ENCODE data around the gene FAR2. TPM values are rescaled to one million over a fixed set of nuclear protein-coding genes. Genes with fewer than 3 reads are reported as not detected.
A peak's percentile ranks its signal among the peaks of the same experiment; 100 is the strongest.

Gene FAR2
- total and polyA plus RNA-seq, 4 donors: 0.81 to 7.6 (median 3.1) TPM

- H3K9me3 ChIP-seq (ENCODE audit: control insufficient read depth in 4 of 4, low read length in 3 of 4): no peaks in the 10 kb centered on the region
- H3K4me3 ChIP-seq (ENCODE audit: low read depth in 1 of 3, low read length in 3 of 3): no peak overlapping the region
- no peak for DNase-seq (ENCODE audit: low spot score)
- peaks cover 6 to 33% (median 32%) of the 10 kb centered on the region in 4 donors for H3K36me3 ChIP-seq (ENCODE audit: control insufficient read depth in 4 of 4, insufficient read depth in 3 of 4, low read depth in 1 of 4, low read length in 3 of 4)
- 95% methylated on average over 2 of the region's 2 CpGs for WGBS
- no peak overlapping the region for H3K27ac ChIP-seq (ENCODE audit: low read depth in 1 of 2, low read length in 2 of 2)
- no peaks in the 10 kb centered on the region for H3K27me3 ChIP-seq (ENCODE audit: control insufficient read depth in 4 of 4, insufficient read depth in 4 of 4, low read length in 3 of 4)
- TF ChIP-seq ZBTB33 (IDR thresholded peaks at IDR 0.05): no peak
- TF ChIP-seq RAD21 (IDR thresholded peaks at IDR 0.05): no peak
- TF ChIP-seq CTCF (IDR thresholded peaks at IDR 0.05; ENCODE audit: low read depth, low read length, missing input control): no peak
- no peak for TF ChIP-seq SP1 (IDR thresholded peaks at IDR 0.05)
- no peak for TF ChIP-seq HNF4G (IDR thresholded peaks at IDR 0.05)
- no peak for TF ChIP-seq GABPA (IDR thresholded peaks at IDR 0.05 in 1 of 2, conservative IDR thresholded peaks at IDR 0.05 in 1 of 2)
- no peak for TF ChIP-seq EGR1 (IDR thresholded peaks at IDR 0.05; ENCODE audit: low read depth in 2 of 2)
- no peaks in the 10 kb centered on the region for H3K4me1 ChIP-seq (ENCODE audit: control insufficient read depth in 4 of 4, insufficient read depth in 4 of 4, low read length in 3 of 4)
- no peak overlapping the region for H3K9ac ChIP-seq (ENCODE audit: low read depth in 1 of 2, low read length in 2 of 2)
Measured at GRCh38 chr12:29343022-29343799, 194.1 kb downstream of the FAR2 start.

GRCh38 chr12:29346769-29347421 lies 197.8 kb downstream of the FAR2 start:
- TF ChIP-seq TAF1 (conservative IDR thresholded peaks at IDR 0.05) (no peak), JUND (IDR thresholded peaks at IDR 0.05) (no peak), REST (IDR thresholded peaks at IDR 0.05) (no peak), FOXA2 (IDR thresholded peaks at IDR 0.05) (no peak), FOXA1 (IDR thresholded peaks at IDR 0.05) (no peak), HNF4A (conservative IDR thresholded peaks at IDR 0.05) (peak in 1 of 2 donors; percentile 39)
- 95% methylated on average over 3 of the region's 3 CpGs for WGBS
- H3K4me1 ChIP-seq (ENCODE audit: control insufficient read depth in 4 of 4, insufficient read depth in 4 of 4, low read length in 3 of 4): peaks cover 0 to 10% (median 7%) of the 10 kb centered on the region in 4 donors
- H3K27me3 ChIP-seq (ENCODE audit: control insufficient read depth in 4 of 4, insufficient read depth in 4 of 4, low read length in 3 of 4): no peaks in the 10 kb centered on the region
- peaks cover 5 to 26% (median 23%) of the 10 kb centered on the region in 4 donors for H3K36me3 ChIP-seq (ENCODE audit: control insufficient read depth in 4 of 4, insufficient read depth in 3 of 4, low read depth in 1 of 4, low read length in 3 of 4)
- no peak overlapping the region for H3K4me3 ChIP-seq (ENCODE audit: low read depth in 1 of 3, low read length in 3 of 3)
- no peak overlapping the region for H3K9ac ChIP-seq (ENCODE audit: low read depth in 1 of 2, low read length in 2 of 2)
- H3K9me3 ChIP-seq (ENCODE audit: control insufficient read depth in 4 of 4, low read length in 3 of 4): no peaks in the 10 kb centered on the region
- H3K27ac ChIP-seq (ENCODE audit: low read depth in 1 of 2, low read length in 2 of 2): no peak overlapping the region
- DNase-seq (ENCODE audit: low spot score): no peak
